K562 (cell line): ENCODE measurements around the gene HDGFL2.

ENCODE experiments used
- ATF7 ChIP-seq: fragments of 450-650 bp; IDR thresholded peaks from 2 replicates; pipeline ENCODE4 v1.7.1; 2014; ENCODE audit warnings: mild to moderate bottlenecking, moderate library complexity
- BRF2 ChIP-seq: IDR thresholded peaks from 3 replicates; pipeline ENCODE4 v1.6.1; 2011; ENCODE audit warnings: borderline replicate concordance, mild to moderate bottlenecking; ENCODE audit not compliant: insufficient read length, insufficient read depth
- CBFB ChIP-seq: sonication (generic); formaldehyde crosslinking; IDR thresholded peaks from 2 replicates; pipeline ENCODE4 v1.4.0; 2020; ENCODE audit warnings: mild to moderate bottlenecking, missing genetic modification reagents
- CTCF ChIP-seq, 3 experiments: IDR thresholded peaks in 2 of 3; conservative IDR thresholded peaks in 1 of 3; 2 replicates each; pipeline ENCODE4 v1.5.1; 2011 to 2012; ENCODE audit warnings: low read length in 3 of 3, mild to moderate bottlenecking in 3 of 3, control low read depth in 2 of 3, improper control_type of control experiment in 1 of 3, inconsistent platforms in 1 of 3, low read depth in 1 of 3, mixed read lengths in 1 of 3, moderate library complexity in 1 of 3; ENCODE audit not compliant: insufficient read depth in 2 of 3
- EZH2 ChIP-seq: IDR thresholded peaks from 2 replicates; pipeline ENCODE4 v1.6.1; 2012; ENCODE audit warnings: low read depth, mild to moderate bottlenecking, inconsistent platforms, low read length, borderline replicate concordance
- HCFC1 ChIP-seq: IDR thresholded peaks from 2 replicates; pipeline ENCODE4 v1.6.1; 2012; ENCODE audit warnings: low read depth, low read length, improper control_type of control experiment
- IRF1 ChIP-seq: sonication (generic); formaldehyde crosslinking; IDR thresholded peaks from 2 replicates; pipeline ENCODE4 v1.8.0; 2022; ENCODE audit warnings: missing genetic modification reagents, mild to moderate bottlenecking, borderline replicate concordance
- LARP7 ChIP-seq: fragments of 450-650 bp; IDR thresholded peaks from 2 replicates; pipeline ENCODE4 v1.6.1; 2016
- MGA ChIP-seq: fragments of 450-650 bp; IDR thresholded peaks from 2 replicates; pipeline ENCODE4 v1.6.1; 2016; ENCODE audit warnings: mild to moderate bottlenecking, moderate library complexity
- USF2 ChIP-seq: sonication (generic); formaldehyde crosslinking; IDR thresholded peaks from 2 replicates; pipeline ENCODE4 v1.5.0; 2020; ENCODE audit warnings: missing genetic modification reagents
- ZNF12 ChIP-seq: sonication (generic); formaldehyde crosslinking; IDR thresholded peaks from 2 replicates; pipeline ENCODE4 v1.4.0; 2020; ENCODE audit warnings: mild to moderate bottlenecking, missing genetic modification reagents
- ZNF24 ChIP-seq: fragments of 450-650 bp; IDR thresholded peaks from 2 replicates; pipeline ENCODE4 v1.6.1; 2016

GRCh38 chr19:4473763-4474513 is 1.8 kb downstream of the HDGFL2 start:
- TF ChIP-seq ZNF24 (no peak), BRF2 (no peak), EZH2 (no peak), MGA (no peak), CTCF (IDR thresholded peaks at IDR 0.05 in 2 of 3, conservative IDR thresholded peaks at IDR 0.05 in 1 of 3; ENCODE audit: insufficient read depth in 2 of 3, low read depth in 1 of 3, low read length in 3 of 3) (no peak), USF2 (CRISPR knock-in tag) (no peak), HCFC1 (no peak), IRF1 (no peak), LARP7 (no peak), CBFB (CRISPR knock-in tag) (no peak), ATF7 (no peak), ZNF12 (CRISPR knock-in tag) (no peak)
